ENCODE data around the gene CA12. TPM values are rescaled to one million over a fixed set of nuclear protein-coding genes. Genes with fewer than 3 reads are reported as not detected.

Gene CA12
- total RNA-seq, 2 experiments from 2014 or later, result 0.58 TPM; not detected in 1

DNA sequence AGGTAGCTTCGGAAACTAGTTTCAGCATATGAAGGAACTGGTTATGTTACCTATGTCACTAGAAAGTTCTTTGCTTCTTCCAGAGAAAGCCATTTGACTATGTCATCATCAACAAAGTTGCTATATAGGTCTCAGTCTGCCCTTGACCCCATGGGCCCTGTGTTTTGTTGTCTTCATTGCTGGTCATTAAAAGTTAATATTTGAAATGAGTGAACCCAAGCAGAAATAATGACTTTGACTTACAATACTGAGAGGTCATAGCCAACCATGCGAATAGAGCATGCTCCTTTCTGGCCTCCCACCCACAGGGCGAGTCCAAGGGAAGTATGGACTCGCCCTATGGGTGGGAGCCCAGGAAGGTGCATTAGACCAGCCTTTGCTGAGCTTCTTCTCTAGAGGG is 63.3 kb downstream of the CA12 start:
- Mint-ChIP-seq H3K27me3 (no peaks in the 10 kb centered on the region), H3K27ac (no peak overlapping the region), H3K4me3 (no peak overlapping the region), H3K4me1 (ENCODE audit: low read depth) (no peaks in the 10 kb centered on the region), H3K36me3 (ENCODE audit: low read depth) (no peaks in the 10 kb centered on the region), H3K9me3 (no peaks in the 10 kb centered on the region)
- DNase-seq (no peak), ATAC-seq (no peak)
- ChIA-PET CTCF (no interaction called here), POLR2A (no interaction called here)
- intact Hi-C loops (cut with micrococcal nuclease), result no loop called here
- TF ChIP-seq CTCF (IDR thresholded peaks at IDR 0.05), result no peak

DNA sequence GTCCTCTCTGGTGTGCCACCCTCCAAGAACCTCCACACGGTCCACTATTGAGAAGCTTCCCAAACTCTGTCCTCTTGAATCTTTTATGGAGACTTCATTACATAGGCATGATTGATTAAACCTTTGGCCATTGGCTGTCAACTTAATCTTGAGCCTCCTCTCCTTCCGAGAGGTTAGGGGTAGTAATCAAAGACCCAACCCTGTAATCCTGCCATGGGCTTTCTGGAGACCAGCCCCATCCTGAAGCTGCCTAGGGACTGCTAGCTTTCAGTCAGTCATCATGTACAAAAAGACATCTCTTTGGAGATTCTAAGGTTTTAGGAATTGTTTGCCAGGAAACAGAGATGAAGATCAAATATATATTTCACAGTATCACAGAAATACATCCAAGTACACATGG is 67.2 kb downstream of the CA12 start:
- CTCF ChIA-PET, result interaction anchor here (1.4 kb wide), 1 partner anchor 266 kb away, joined by 4 read pairs; no protein-coding TSS in a partner anchor

GRCh38 chr15:63313825-63314224 is 67.8 kb downstream of the CA12 start:
- H3K27me3 Mint-ChIP-seq, result no peaks in the 10 kb centered on the region
- H3K36me3 Mint-ChIP-seq (ENCODE audit: low read depth), result no peaks in the 10 kb centered on the region
- POLR2A ChIA-PET, result no interaction called here
- CTCF ChIA-PET, result interaction anchor here (0.7 to 1.4 kb wide), 2 partner anchors 24 to 266 kb away, joined by 3 to 4 read pairs; no protein-coding TSS in a partner anchor
- no peak for DNase-seq
- TF ChIP-seq CTCF (IDR thresholded peaks at IDR 0.05), result no peak
- ATAC-seq, result no peak
- no peaks in the 10 kb centered on the region for H3K4me1 Mint-ChIP-seq (ENCODE audit: low read depth)
- intact Hi-C loops (cut with micrococcal nuclease), result no loop called here
- H3K27ac Mint-ChIP-seq, result no peak overlapping the region
- no peaks in the 10 kb centered on the region for H3K9me3 Mint-ChIP-seq
- no peak overlapping the region for H3K4me3 Mint-ChIP-seq

More for the DNA sequence above, 67.2 kb downstream of the CA12 start:
- POLR2A ChIA-PET, result no interaction called here
- H3K27ac Mint-ChIP-seq, result no peak overlapping the region
- no peak for ATAC-seq
- no peak for TF ChIP-seq CTCF (IDR thresholded peaks at IDR 0.05)
- DNase-seq, result no peak
- H3K4me3 Mint-ChIP-seq, result no peak overlapping the region
- H3K27me3 Mint-ChIP-seq, result no peaks in the 10 kb centered on the region
- no peaks in the 10 kb centered on the region for H3K36me3 Mint-ChIP-seq (ENCODE audit: low read depth)
- no peaks in the 10 kb centered on the region for H3K9me3 Mint-ChIP-seq
- H3K4me1 Mint-ChIP-seq (ENCODE audit: low read depth), result no peaks in the 10 kb centered on the region
- intact Hi-C loops (cut with micrococcal nuclease), result no loop called here

DNA sequence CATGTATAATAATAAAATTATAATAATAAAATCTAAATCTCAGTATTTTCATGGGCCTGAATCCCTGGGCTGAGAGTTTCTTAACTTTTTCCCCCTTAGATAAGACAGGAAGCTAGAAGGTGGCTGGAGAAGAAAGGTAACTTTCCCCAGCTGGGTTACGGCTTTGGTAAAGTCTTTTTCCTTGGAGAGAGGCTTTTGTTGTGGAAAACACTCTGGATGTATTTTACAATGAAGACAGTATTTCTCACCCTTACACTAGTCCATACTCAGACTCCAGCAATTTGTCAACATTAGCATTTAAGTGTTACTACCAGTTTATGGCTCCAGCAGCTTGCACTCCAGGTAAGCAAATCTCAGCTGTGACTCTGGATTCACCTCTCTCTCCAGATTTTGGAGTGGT is 69.4 kb downstream of the CA12 start:
- ATAC-seq (no peak), DNase-seq (no peak)
- no peaks in the 10 kb centered on the region for H3K4me1 Mint-ChIP-seq (ENCODE audit: low read depth)
- H3K9me3 Mint-ChIP-seq, result no peaks in the 10 kb centered on the region
- no peak for TF ChIP-seq CTCF (IDR thresholded peaks at IDR 0.05)
- intact Hi-C loops (cut with micrococcal nuclease), result no loop called here
- ChIA-PET POLR2A (no interaction called here), CTCF (no interaction called here)
- H3K4me3 Mint-ChIP-seq, result no peak overlapping the region
- no peaks in the 10 kb centered on the region for H3K27me3 Mint-ChIP-seq
- H3K27ac Mint-ChIP-seq, result no peak overlapping the region
- H3K36me3 Mint-ChIP-seq (ENCODE audit: low read depth), result no peaks in the 10 kb centered on the region

GRCh38 chr15:63310646-63311045 is 71.0 kb downstream of the CA12 start:
- POLR2A ChIA-PET, result no interaction called here
- DNase-seq (no peak), ATAC-seq (no peak)
- CTCF ChIA-PET, result interaction anchor here (1.1 kb wide), 1 partner anchor 93 kb away, joined by 3 read pairs; no protein-coding TSS in a partner anchor
- no peak for TF ChIP-seq CTCF (IDR thresholded peaks at IDR 0.05)
- H3K9me3 Mint-ChIP-seq, result no peaks in the 10 kb centered on the region
- no peak overlapping the region for H3K4me3 Mint-ChIP-seq
- no peak overlapping the region for H3K27ac Mint-ChIP-seq
- H3K27me3 Mint-ChIP-seq, result no peaks in the 10 kb centered on the region
- intact Hi-C loops (cut with micrococcal nuclease), result no loop called here
- no peaks in the 10 kb centered on the region for H3K36me3 Mint-ChIP-seq (ENCODE audit: low read depth)
- no peaks in the 10 kb centered on the region for H3K4me1 Mint-ChIP-seq (ENCODE audit: low read depth)
